Mammary epithelial cell (primary cell): Measurements from ENCODE around the gene TRIO.

ENCODE experiments used
- EZH2 ChIP-seq: IDR thresholded peaks from 2 replicates; pipeline ENCODE4 v1.6.1; 2012; ENCODE audit warnings: low read length, inconsistent platforms, borderline replicate concordance
- TF ChIP-seq, protein P1 (sequence below), 2 donors: IDR thresholded peaks in 1 of 2; conservative IDR thresholded peaks in 1 of 2; 2 replicates each; pipeline ENCODE4 v1.5.1; 2011 to 2012; ENCODE audit warnings: inconsistent platforms in 2 of 2, low read length in 2 of 2, mild to moderate bottlenecking in 2 of 2, control low read depth in 1 of 2, low read depth in 1 of 2; ENCODE audit not compliant: insufficient read depth in 1 of 2; ENCODE audit errors: extremely low read depth in 1 of 2

DNA sequence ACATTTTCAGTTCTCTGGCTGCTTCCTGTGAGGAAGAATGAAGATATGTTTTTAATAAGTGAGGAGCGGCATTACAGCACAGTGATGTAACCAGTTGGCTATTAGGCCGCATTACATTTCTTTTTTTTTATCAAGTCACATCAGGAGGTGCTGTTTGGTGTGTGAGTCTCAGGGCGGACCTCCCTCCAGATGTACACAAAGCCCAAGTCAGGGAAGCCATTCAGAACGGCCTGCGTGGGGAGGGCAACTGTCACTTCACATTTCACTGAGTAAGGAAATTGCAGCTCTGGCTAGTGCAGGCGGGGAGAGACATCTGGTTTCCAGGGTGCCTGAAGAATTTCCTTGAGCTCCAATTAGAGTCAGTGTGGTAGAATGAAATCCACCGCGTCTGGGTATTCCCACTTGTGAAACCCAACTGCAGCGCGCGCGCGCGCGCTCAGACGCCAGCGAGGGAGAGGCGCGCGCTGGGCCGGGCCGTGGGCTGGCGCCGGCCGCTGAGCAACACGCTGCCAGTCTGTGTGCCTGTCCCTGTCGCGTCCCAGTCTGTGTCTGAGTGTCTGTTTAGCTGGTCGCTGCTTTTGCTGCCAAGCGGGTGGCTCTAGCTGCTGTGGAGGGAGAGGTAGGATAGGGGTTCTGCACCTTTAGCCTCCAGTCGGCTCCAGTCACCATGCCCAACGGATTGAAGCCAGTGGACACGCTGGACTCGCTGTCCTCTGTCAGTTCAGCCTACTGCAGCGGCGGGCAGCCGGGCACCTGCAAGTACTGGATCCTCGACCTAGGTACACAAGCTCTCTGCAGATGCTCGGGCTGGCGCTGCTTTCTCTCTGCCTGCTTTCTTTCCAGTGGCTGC lies 297.7 kb downstream of the TRIO start:
- TF ChIP-seq, protein P1, sequence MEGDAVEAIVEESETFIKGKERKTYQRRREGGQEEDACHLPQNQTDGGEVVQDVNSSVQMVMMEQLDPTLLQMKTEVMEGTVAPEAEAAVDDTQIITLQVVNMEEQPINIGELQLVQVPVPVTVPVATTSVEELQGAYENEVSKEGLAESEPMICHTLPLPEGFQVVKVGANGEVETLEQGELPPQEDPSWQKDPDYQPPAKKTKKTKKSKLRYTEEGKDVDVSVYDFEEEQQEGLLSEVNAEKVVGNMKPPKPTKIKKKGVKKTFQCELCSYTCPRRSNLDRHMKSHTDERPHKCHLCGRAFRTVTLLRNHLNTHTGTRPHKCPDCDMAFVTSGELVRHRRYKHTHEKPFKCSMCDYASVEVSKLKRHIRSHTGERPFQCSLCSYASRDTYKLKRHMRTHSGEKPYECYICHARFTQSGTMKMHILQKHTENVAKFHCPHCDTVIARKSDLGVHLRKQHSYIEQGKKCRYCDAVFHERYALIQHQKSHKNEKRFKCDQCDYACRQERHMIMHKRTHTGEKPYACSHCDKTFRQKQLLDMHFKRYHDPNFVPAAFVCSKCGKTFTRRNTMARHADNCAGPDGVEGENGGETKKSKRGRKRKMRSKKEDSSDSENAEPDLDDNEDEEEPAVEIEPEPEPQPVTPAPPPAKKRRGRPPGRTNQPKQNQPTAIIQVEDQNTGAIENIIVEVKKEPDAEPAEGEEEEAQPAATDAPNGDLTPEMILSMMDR (conservative IDR thresholded peaks at IDR 0.05 in 1 of 2, IDR thresholded peaks at IDR 0.05 in 1 of 2; ENCODE audit: extremely low read depth in 1 of 2, insufficient read depth in 1 of 2, low read depth in 1 of 2, low read length in 2 of 2), result no peak
- no peak for TF ChIP-seq EZH2
